H1 (cell line): ENCODE results near the gene CHCHD3. TPM values are rescaled to one million over a fixed set of nuclear protein-coding genes. Genes with fewer than 3 reads are reported as not detected.

Experiments used
- CTCF ChIA-PET: fragments of 300-600 bp; sonication (Branson Sonifier 250); formaldehyde crosslinking; loops from one replicate; lab custom pipeline; 2021; ENCODE audit not compliant: partially characterized antibody; lab: Charles Lee
- POLR2A ChIA-PET: fragments of 300-600 bp; sonication (Branson Sonifier 250); formaldehyde crosslinking; loops from one replicate; lab custom pipeline; 2021; ENCODE audit warnings: inconsistent platforms; ENCODE audit not compliant: partially characterized antibody; lab: Charles Lee
- DNase-seq, 2 experiments: peaks; one replicate each; pipeline versions ENCODE4 v3.0.0 to v3.0.0-alpha.2; 2010 to 2022; ENCODE audit warnings: low spot score in 2 of 2, low read depth in 1 of 2, mixed read lengths in 1 of 2
- FAIRE-seq: peaks from 2 replicates; lab custom pipeline; 2011; peaks lifted over from hg19 to GRCh38; lab: Jason Lieb, UNC
- H2AFZ ChIP-seq: 2 replicates; pipeline ENCODE4 v1.8.1; 2012; ENCODE audit warnings: low read length, inconsistent platforms
- H2AK5ac ChIP-seq: 2 replicates; pipeline ENCODE4 v1.6.1; 2013; ENCODE audit warnings: low read depth, low read length
- H2BK120ac ChIP-seq: replicated peaks from 2 replicates; pipeline ENCODE3; 2013; ENCODE audit warnings: low read depth, low read length, inconsistent platforms
- H2BK12ac ChIP-seq: 2 replicates; pipeline ENCODE4 v1.6.1; 2013; ENCODE audit warnings: low read depth, low read length
- H2BK15ac ChIP-seq: 2 replicates; pipeline ENCODE4 v1.6.1; 2013; ENCODE audit warnings: low read length
- H2BK20ac ChIP-seq: 2 replicates; pipeline ENCODE4 v1.6.1; 2013; ENCODE audit warnings: low read length
- H2BK5ac ChIP-seq: 2 replicates; pipeline ENCODE4 v1.6.1; 2013; ENCODE audit warnings: low read depth, low read length
- H3K14ac ChIP-seq: 2 replicates; pipeline ENCODE4 v1.6.1; 2013; ENCODE audit warnings: inconsistent platforms; ENCODE audit not compliant: insufficient read length
- H3K18ac ChIP-seq: 2 replicates; pipeline ENCODE4 v1.6.1; 2013; ENCODE audit warnings: low read length; ENCODE audit errors: extremely low read depth
- H3K23ac ChIP-seq: 2 replicates; pipeline ENCODE4 v1.6.1; 2013; ENCODE audit warnings: inconsistent platforms; ENCODE audit not compliant: insufficient read length
- H3K23me2 ChIP-seq: 2 replicates; pipeline ENCODE4 v1.6.1; 2013; ENCODE audit warnings: low read depth, low read length
- H3K27ac ChIP-seq: 2 replicates; pipeline ENCODE4 v1.6.1; 2011; ENCODE audit warnings: low read depth, low read length, inconsistent platforms
- H3K27me3 ChIP-seq, 4 experiments: replicated peaks in 1 of 4; 1 replicate in 1 of 4; 2 replicates in 3 of 4; pipeline versions ENCODE4 v1.6.1 to v1.8.1; 2011 to 2013; ENCODE audit warnings: low read length in 3 of 4, mild to moderate bottlenecking in 3 of 4, inconsistent platforms in 2 of 4, mixed read lengths in 2 of 4, moderate library complexity in 1 of 4; ENCODE audit not compliant: control insufficient read depth in 3 of 4, insufficient read depth in 3 of 4; ENCODE audit errors: extremely low read depth in 1 of 4
- H3K36me3 ChIP-seq, 4 experiments: 2 replicates each; pipeline versions ENCODE4 v1.6.1 to v1.8.1; 2011 to 2013; ENCODE audit warnings: mild to moderate bottlenecking in 4 of 4, low read length in 3 of 4, moderate library complexity in 2 of 4, control low read depth in 1 of 4, inconsistent platforms in 1 of 4; ENCODE audit not compliant: insufficient read depth in 4 of 4, control insufficient read depth in 2 of 4
- H3K4ac ChIP-seq: replicated peaks from 2 replicates; pipeline ENCODE3; 2013; ENCODE audit warnings: low read length, low read depth, mixed read lengths, inconsistent platforms; ENCODE audit not compliant: insufficient read length
- H3K4me1 ChIP-seq, 4 experiments: replicated peaks in 1 of 4; 1 replicate in 1 of 4; 2 replicates in 3 of 4; pipeline versions ENCODE4 v1.6.1 to v1.8.1; 2011 to 2013; ENCODE audit warnings: low read length in 3 of 4, inconsistent platforms in 2 of 4, mixed read lengths in 1 of 4; ENCODE audit not compliant: insufficient read depth in 4 of 4, control insufficient read depth in 3 of 4
- H3K4me2 ChIP-seq, 2 experiments: 2 replicates each; pipeline versions ENCODE4 v1.6.1 to v1.8.1; 2011 to 2013; ENCODE audit warnings: low read depth in 2 of 2, low read length in 2 of 2, control low read depth in 1 of 2, inconsistent platforms in 1 of 2, mild to moderate bottlenecking in 1 of 2; ENCODE audit not compliant: insufficient read depth in 1 of 2
- H3K4me3 ChIP-seq, 4 experiments: fragments of 200-600, 300-600 bp in 1 of 4; sonication (generic), shearing (Covaris generic), sonication (Bioruptor Twin) in 1 of 4; 2 replicates each; pipeline versions ENCODE4 v1.5.1 to v1.8.1; 2011 to 2016; ENCODE audit warnings: low read length in 4 of 4, low read depth in 3 of 4, control low read depth in 2 of 4, inconsistent platforms in 2 of 4, mild to moderate bottlenecking in 2 of 4, mixed read lengths in 1 of 4, moderate library complexity in 1 of 4; ENCODE audit not compliant: insufficient read depth in 2 of 4; ENCODE audit errors: extremely low read depth in 1 of 4
- H3K56ac ChIP-seq: replicated peaks from 2 replicates; pipeline ENCODE3; 2013; ENCODE audit warnings: low read depth, mild to moderate bottlenecking, mixed read lengths, low read length, inconsistent platforms; ENCODE audit not compliant: insufficient read length
- H3K79me1 ChIP-seq: 2 replicates; pipeline ENCODE4 v1.6.1; 2013; ENCODE audit warnings: low read depth, low read length, control low read depth
- H3K79me2 ChIP-seq, 2 experiments: 2 replicates each; pipeline versions ENCODE4 v1.6.1 to v1.8.1; 2012 to 2013; ENCODE audit warnings: low read length in 2 of 2, mild to moderate bottlenecking in 2 of 2, inconsistent platforms in 1 of 2; ENCODE audit not compliant: insufficient read depth in 2 of 2, control insufficient read depth in 1 of 2
- H3K9ac ChIP-seq, 4 experiments: replicated peaks in 1 of 4; 1 replicate in 1 of 4; 2 replicates in 3 of 4; pipeline versions ENCODE4 v1.6.1 to v1.8.1; 2011 to 2013; ENCODE audit warnings: low read depth in 3 of 4, low read length in 3 of 4, control low read depth in 2 of 4, mild to moderate bottlenecking in 2 of 4, moderate library complexity in 2 of 4, inconsistent platforms in 1 of 4; ENCODE audit errors: extremely low read depth in 1 of 4
- H3K9me3 ChIP-seq, 2 experiments: 2 replicates each; pipeline versions ENCODE4 v1.6.1 to v1.8.1; 2012 to 2013; ENCODE audit warnings: mild to moderate bottlenecking in 2 of 2, moderate library complexity in 2 of 2, control low read depth in 1 of 2, inconsistent platforms in 1 of 2, low read depth in 1 of 2, low read length in 1 of 2, mixed read lengths in 1 of 2; ENCODE audit not compliant: insufficient read depth in 2 of 2
- H4K20me1 ChIP-seq, 2 experiments: replicated peaks in 1 of 2; 2 replicates each; pipeline versions ENCODE3 to v1.8.1; 2011 to 2013; ENCODE audit warnings: inconsistent platforms in 2 of 2, low read length in 2 of 2, mild to moderate bottlenecking in 1 of 2; ENCODE audit not compliant: insufficient read depth in 2 of 2, control insufficient read depth in 1 of 2
- H4K5ac ChIP-seq: 2 replicates; pipeline ENCODE4 v1.6.1; 2013; ENCODE audit warnings: low read length, low read depth, mixed read lengths, inconsistent platforms; ENCODE audit not compliant: insufficient read length
- H4K8ac ChIP-seq: 2 replicates; pipeline ENCODE4 v1.8.0; 2013; ENCODE audit warnings: mild to moderate bottlenecking, moderate library complexity, low read length, inconsistent platforms; ENCODE audit not compliant: insufficient read depth; ENCODE audit errors: extremely low read depth
- H4K91ac ChIP-seq: replicated peaks from 2 replicates; pipeline ENCODE3; 2013; ENCODE audit warnings: low read length, mixed read lengths, inconsistent platforms; ENCODE audit not compliant: insufficient read length
- ATF2 ChIP-seq: IDR thresholded peaks from 2 replicates; pipeline ENCODE4 v1.6.1; 2012; ENCODE audit warnings: low read length, inconsistent platforms
- MAX ChIP-seq: IDR thresholded peaks from 2 replicates; pipeline ENCODE4 v1.6.1; 2012; ENCODE audit warnings: inconsistent platforms
- WGBS, 2 experiments: shearing (Covaris generic) in 1 of 2; methylation state at CpG; one replicate each; pipeline versions ENCODE4 v1.1.6 to v1.1.7; 2013 to 2015; ENCODE audit warnings: low lambda C conversion rate in 2 of 2, mixed read lengths in 2 of 2, inconsistent platforms in 1 of 2, low coverage in 1 of 2, missing lambda C conversion rate in 1 of 2; ENCODE audit not compliant: insufficient replicate concordance in 2 of 2, insufficient coverage in 1 of 2, insufficient read length in 1 of 2; ENCODE audit errors: extremely low coverage in 1 of 2, missing lambda C conversion rate in 1 of 2; 5-methylcytosine and 5-hydroxymethylcytosine counted together
- polyA plus RNA-seq, 7 experiments: library from polyadenylated mRNA; depleted of rRNA in 3 of 7; stranded (reverse) in 5 of 7; unstranded in 2 of 7; fragments of >200 nt in 5 of 7; fragments of 200-250 nt in 2 of 7; gene quantifications; 1 replicate in 5 of 7; 2 replicates in 1 of 7; 4 replicates in 1 of 7; pipeline versions ENCODE4 v1.2.1 to v1.2.3, GENCODE V29; 2011 to 2013; ENCODE audit warnings: missing spikeins in 2 of 7, mixed read lengths in 2 of 7
- total RNA-seq: library from RNA; stranded (reverse); fragmentation: NEBNext Ultra II Directional; extraction: Animal tissue kit (Norgen Biotek cat#: 25700); gene quantifications from 2 replicates; pipeline ENCODE4 v1.2.1, GENCODE V29; 2021

CHCHD3 gene
- total and polyA plus RNA-seq, 2 of the 8 experiments (the other 6 are each of a cell fraction or from before 2014, with no cell fraction given): 42.9 to 137 TPM

- Histone ChIP-seq H2AFZ (no peak overlapping the region), H4K8ac (no peak overlapping the region), H3K4ac (no peak overlapping the region), H3K36me3 (peaks cover 0 to 5% (median 0%) of the 10 kb centered on the region in 4 experiments; a peak in 1 of 8 replicates), H2BK120ac (no peak overlapping the region), H3K27me3 (no peaks in the 10 kb centered on the region), H2AK5ac (no peak overlapping the region), H3K56ac (no peak overlapping the region), H3K4me3 (no peak overlapping the region), H4K91ac (no peak overlapping the region), H3K9ac (no peak overlapping the region), H2BK15ac (no peak overlapping the region), H3K9me3 (no peaks in the 10 kb centered on the region), H3K27ac (no peak overlapping the region), H3K4me2 (no peak overlapping the region), H4K5ac (no peak overlapping the region), H2BK20ac (no peak overlapping the region), H3K4me1 (no peaks in the 10 kb centered on the region), H3K14ac (no peak overlapping the region), H3K23ac (no peak overlapping the region), H3K23me2 (no peaks in the 10 kb centered on the region), H3K79me1 (no peaks in the 10 kb centered on the region; the same call in 1 of the 2 replicates), H3K18ac (no peak overlapping the region), H3K79me2 (no peaks in the 10 kb centered on the region)
- 82% methylated on average over 3 of the region's 3 CpGs; no CpG with 5 or more reads in 1 of the 2 experiments for WGBS, 2 experiments
- no peak for DNase-seq
- FAIRE-seq: no peak
- CTCF ChIA-PET: no interaction called here
- TF ChIP-seq MAX: no peak
- no peak for TF ChIP-seq ATF2
- TF ChIP-seq, all 59 proteins: peak for 0
- Histone ChIP-seq H4K20me1 (peaks cover 0 to 3% of the 10 kb centered on the region in 2 experiments), H2BK12ac (no peak overlapping the region), H2BK5ac (no peak overlapping the region)
- POLR2A ChIA-PET: no interaction called here
Observed at GRCh38 chr7:132793474-132793873, 288.4 kb downstream of the CHCHD3 start.
